Hepatocyte (in vitro differentiated cells): ENCODE results near the gene C20orf202. TPM values are rescaled to one million over a fixed set of nuclear protein-coding genes. Genes with fewer than 3 reads are reported as not detected.

Experiments used
- DNase-seq: peaks from one replicate; pipeline ENCODE4 v3.0.0-alpha.2; 2016; ENCODE audit warnings: low spot score
- H2AFZ ChIP-seq: fragments of 200-600 bp; sonication (generic); 2 replicates; pipeline ENCODE4 v1.6.0; 2016; ENCODE audit warnings: antibody characterized with exemption, mild to moderate bottlenecking
- H3K27ac ChIP-seq: fragments of 200-600 bp; sonication (generic); 2 replicates; pipeline ENCODE4 v1.5.1; 2016; ENCODE audit warnings: mild to moderate bottlenecking
- H3K27me3 ChIP-seq: fragments of 200-600 bp; sonication (generic); 2 replicates; pipeline ENCODE4 v1.6.1; 2016
- H3K36me3 ChIP-seq: fragments of 200-600 bp; sonication (generic); replicated peaks from 2 replicates; pipeline ENCODE4 v1.5.1; 2016; ENCODE audit warnings: low read depth; ENCODE audit not compliant: insufficient read depth
- H3K4me1 ChIP-seq: fragments of 200-600 bp; sonication (generic); 2 replicates; pipeline ENCODE4 v1.5.1; 2016; ENCODE audit warnings: mild to moderate bottlenecking, moderate library complexity; ENCODE audit not compliant: insufficient read depth
- H3K4me2 ChIP-seq: fragments of 200-600 bp; sonication (generic); 2 replicates; pipeline ENCODE4 v1.6.0; 2016
- H3K4me3 ChIP-seq: fragments of 200-600 bp; sonication (generic); 2 replicates; pipeline ENCODE4 v1.5.1; 2016; ENCODE audit warnings: mild to moderate bottlenecking
- H3K79me2 ChIP-seq: fragments of 200-600 bp; sonication (generic); 2 replicates; pipeline ENCODE4 v1.6.0; 2017; ENCODE audit warnings: mild to moderate bottlenecking
- H3K9me2 ChIP-seq: fragments of 200-600 bp; sonication (generic); replicated peaks from 2 replicates; pipeline ENCODE4 v1.6.0; 2017; ENCODE audit warnings: mild to moderate bottlenecking; ENCODE audit not compliant: insufficient read depth
- H3K9me3 ChIP-seq: fragments of 200-600 bp; sonication (generic); 2 replicates; pipeline ENCODE4 v1.5.1; 2016; ENCODE audit warnings: low read depth, mild to moderate bottlenecking
- H4K20me1 ChIP-seq: fragments of 200-600 bp; sonication (generic); 2 replicates; pipeline ENCODE4 v1.6.0; 2016; ENCODE audit warnings: mild to moderate bottlenecking; ENCODE audit not compliant: insufficient read depth, poor library complexity, severe bottlenecking
- EZH2 ChIP-seq: fragments of 200-600 bp; sonication (generic); IDR thresholded peaks from 2 replicates; pipeline ENCODE4 v1.6.1; 2016; ENCODE audit warnings: antibody characterized with exemption, mild to moderate bottlenecking, borderline replicate concordance
- EZH2phosphoT487 ChIP-seq: fragments of 200-600 bp; sonication (generic); IDR thresholded peaks from one replicate; pipeline ENCODE4 v1.6.1; 2018; ENCODE audit warnings: antibody characterized with exemption, mild to moderate bottlenecking, low read depth, moderate library complexity; ENCODE audit not compliant: unreplicated experiment, severe bottlenecking
- WGBS: methylation state at CpG from one replicate; pipeline ENCODE4 v1.1.6; 2016; ENCODE audit warnings: low lambda C conversion rate; ENCODE audit errors: missing lambda C conversion rate; 5-methylcytosine and 5-hydroxymethylcytosine counted together
- polyA plus RNA-seq: library from polyadenylated mRNA; unstranded; fragments of >200 nt; fragmentation: Nextera tagmentation; extraction: Ambion mirVana; gene quantifications from 2 replicates; pipeline ENCODE4 v1.2.1, GENCODE V29; 2016
- total RNA-seq: library from RNA; depleted of rRNA; stranded (reverse); fragments of >200 nt; gene quantifications from 2 replicates; pipeline ENCODE4 v1.2.3, GENCODE V29; 2014
- TF ChIP-seq, protein P1 (sequence below): fragments of 200-600 bp; sonication (generic); IDR thresholded peaks from 2 replicates; pipeline ENCODE4 v1.5.1; 2016; ENCODE audit warnings: antibody characterized with exemption, mild to moderate bottlenecking; ENCODE audit not compliant: poor library complexity

C20orf202 gene
- total and polyA plus RNA-seq, 2 experiments from 2014 or later: 0.35 to 1.6 TPM

DNA sequence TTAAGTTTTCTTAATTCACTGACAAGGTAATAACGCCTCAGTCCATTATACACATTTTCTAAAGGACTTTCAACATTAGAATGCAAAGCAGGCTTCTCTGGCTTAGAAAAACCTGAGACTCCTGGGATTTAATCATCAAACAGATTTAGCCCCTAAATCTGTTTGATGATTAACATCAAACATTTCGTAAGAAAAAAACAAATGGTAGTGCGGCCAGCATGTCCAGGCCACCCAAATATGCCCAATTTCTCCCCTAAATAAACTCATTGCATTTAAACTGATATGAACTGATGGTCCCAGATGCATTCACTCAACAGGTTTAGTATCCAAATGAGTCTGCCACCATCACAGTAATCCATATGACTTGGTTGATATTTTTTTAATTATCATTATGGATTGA is 24.6 kb upstream of the C20orf202 start:
- 82% methylated on average over 3 of the region's 3 CpGs for WGBS
- Histone ChIP-seq H3K4me2 (no peak overlapping the region), H3K4me1 (no peaks in the 10 kb centered on the region), H3K4me3 (no peak overlapping the region), H3K36me3 (no peaks in the 10 kb centered on the region), H3K9me3 (no peaks in the 10 kb centered on the region), H3K9me2 (no peaks in the 10 kb centered on the region), H2AFZ (no peak overlapping the region), H4K20me1 (no peaks in the 10 kb centered on the region), H3K27me3 (peaks cover 3% of the 10 kb centered on the region), H3K79me2 (no peaks in the 10 kb centered on the region), H3K27ac (no peak overlapping the region)
- no peak for TF ChIP-seq EZH2phosphoT487
- no peak for DNase-seq

DNA sequence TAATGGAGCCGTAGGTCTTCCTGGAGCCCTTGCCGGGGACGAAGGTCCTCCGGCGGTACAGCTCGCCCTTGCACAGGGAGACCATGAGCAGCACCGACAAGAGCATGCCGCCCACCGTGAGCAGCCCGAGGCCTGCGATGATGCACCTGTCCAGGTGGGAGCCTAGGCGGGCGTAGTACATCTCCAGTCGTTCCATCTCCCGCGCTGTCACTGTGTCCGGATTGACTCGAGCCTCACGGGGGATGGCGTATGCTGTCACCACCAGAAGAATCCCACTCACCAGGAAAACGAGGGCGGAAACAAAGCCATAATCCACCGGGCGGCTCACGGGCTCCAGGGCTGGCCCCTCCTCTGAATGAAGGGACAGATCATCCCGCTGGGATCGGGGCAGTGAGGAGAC is 22.3 kb upstream of the C20orf202 start:
- DNase-seq: no peak
- TF ChIP-seq EZH2phosphoT487: no peak
- Histone ChIP-seq H3K79me2 (no peaks in the 10 kb centered on the region), H3K4me2 (no peak overlapping the region), H3K27ac (no peak overlapping the region), H3K27me3 (peaks cover 16% of the 10 kb centered on the region), H2AFZ (no peak overlapping the region), H3K4me1 (peaks cover 1% of the 10 kb centered on the region), H3K36me3 (no peaks in the 10 kb centered on the region), H3K9me3 (no peaks in the 10 kb centered on the region), H4K20me1 (no peaks in the 10 kb centered on the region), H3K4me3 (no peak overlapping the region), H3K9me2 (no peaks in the 10 kb centered on the region)
- whole genome bisulfite sequencing: 96% methylated on average over 27 of the region's 27 CpGs

DNA sequence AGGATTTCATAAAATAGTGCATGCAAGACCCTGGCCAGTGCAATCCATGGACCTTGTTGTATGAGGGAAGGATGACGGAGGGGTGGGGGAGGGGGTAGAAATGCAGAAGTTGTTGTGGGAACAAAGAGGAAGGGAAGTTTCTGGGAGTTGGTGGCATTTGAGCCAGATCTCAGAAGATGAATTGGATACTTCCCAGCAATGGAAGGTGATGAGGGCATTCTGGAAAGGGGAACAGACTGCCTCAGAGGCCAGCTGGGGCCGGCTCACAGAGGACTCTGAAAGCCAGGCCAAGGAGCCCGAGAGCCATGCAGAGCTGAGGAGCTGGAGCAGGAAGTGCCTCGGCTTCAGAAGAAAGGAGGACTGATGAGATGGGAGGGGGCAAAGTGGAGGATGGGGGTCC is 21.1 kb upstream of the C20orf202 start:
- no peak overlapping the region for H3K4me3 ChIP-seq
- H3K27ac ChIP-seq: no peak overlapping the region
- no peaks in the 10 kb centered on the region for H4K20me1 ChIP-seq
- H3K79me2 ChIP-seq: no peaks in the 10 kb centered on the region
- TF ChIP-seq, protein P1, sequence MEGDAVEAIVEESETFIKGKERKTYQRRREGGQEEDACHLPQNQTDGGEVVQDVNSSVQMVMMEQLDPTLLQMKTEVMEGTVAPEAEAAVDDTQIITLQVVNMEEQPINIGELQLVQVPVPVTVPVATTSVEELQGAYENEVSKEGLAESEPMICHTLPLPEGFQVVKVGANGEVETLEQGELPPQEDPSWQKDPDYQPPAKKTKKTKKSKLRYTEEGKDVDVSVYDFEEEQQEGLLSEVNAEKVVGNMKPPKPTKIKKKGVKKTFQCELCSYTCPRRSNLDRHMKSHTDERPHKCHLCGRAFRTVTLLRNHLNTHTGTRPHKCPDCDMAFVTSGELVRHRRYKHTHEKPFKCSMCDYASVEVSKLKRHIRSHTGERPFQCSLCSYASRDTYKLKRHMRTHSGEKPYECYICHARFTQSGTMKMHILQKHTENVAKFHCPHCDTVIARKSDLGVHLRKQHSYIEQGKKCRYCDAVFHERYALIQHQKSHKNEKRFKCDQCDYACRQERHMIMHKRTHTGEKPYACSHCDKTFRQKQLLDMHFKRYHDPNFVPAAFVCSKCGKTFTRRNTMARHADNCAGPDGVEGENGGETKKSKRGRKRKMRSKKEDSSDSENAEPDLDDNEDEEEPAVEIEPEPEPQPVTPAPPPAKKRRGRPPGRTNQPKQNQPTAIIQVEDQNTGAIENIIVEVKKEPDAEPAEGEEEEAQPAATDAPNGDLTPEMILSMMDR: no peak
- no peak for TF ChIP-seq EZH2
- no peak for TF ChIP-seq EZH2phosphoT487
- DNase-seq: no peak
- H3K4me2 ChIP-seq: no peak overlapping the region
- H3K9me3 ChIP-seq: no peaks in the 10 kb centered on the region
- H3K4me1 ChIP-seq: peaks cover 13% of the 10 kb centered on the region
- H3K27me3 ChIP-seq: peaks cover 16% of the 10 kb centered on the region
- 82% methylated on average over 4 of the region's 4 CpGs for WGBS
- no peaks in the 10 kb centered on the region for H3K36me3 ChIP-seq
- H2AFZ ChIP-seq: no peak overlapping the region
- H3K9me2 ChIP-seq: no peaks in the 10 kb centered on the region

DNA sequence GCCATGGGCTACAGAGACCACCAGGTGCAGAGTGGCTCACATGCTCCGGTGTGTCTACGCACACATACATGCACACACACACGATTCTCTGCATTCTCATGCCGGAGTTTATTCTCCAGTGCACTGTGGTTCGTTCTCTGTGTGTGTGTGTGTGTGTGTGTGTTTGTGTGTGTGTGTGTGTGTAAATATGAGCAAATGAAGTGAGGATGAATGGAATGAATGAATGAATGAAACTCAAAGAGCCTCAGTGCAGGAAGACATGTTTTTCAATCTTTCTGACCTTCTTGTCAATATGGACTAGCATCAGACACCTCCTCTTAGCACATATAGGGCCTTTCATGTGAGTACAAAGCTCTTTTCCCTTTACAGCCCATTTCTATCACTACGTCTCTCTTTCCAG is 20.1 kb upstream of the C20orf202 start:
- Histone ChIP-seq H3K4me2 (no peak overlapping the region), H3K4me1 (peaks cover 20% of the 10 kb centered on the region), H3K36me3 (no peaks in the 10 kb centered on the region), H2AFZ (no peak overlapping the region), H3K79me2 (no peaks in the 10 kb centered on the region), H3K9me3 (no peaks in the 10 kb centered on the region), H3K9me2 (no peaks in the 10 kb centered on the region), H4K20me1 (no peaks in the 10 kb centered on the region), H3K27ac (no peak overlapping the region), H3K4me3 (no peak overlapping the region), H3K27me3 (peaks cover 16% of the 10 kb centered on the region)
- TF ChIP-seq, protein P1: no peak
- no peak for TF ChIP-seq EZH2phosphoT487
- no peak for TF ChIP-seq EZH2
- DNase-seq: no peak
- WGBS: 84% methylated on average over 6 of the region's 6 CpGs
